IMR-90 (cell line): ENCODE data around the gene NAV2. TPM values are rescaled to one million over a fixed set of nuclear protein-coding genes. Genes with fewer than 3 reads are reported as not detected.

Source experiments
- ATAC-seq: fragments of 200-7000 bp; cut with Tn5 transposase; 2 replicates; pipeline ENCODE4 v1.9.1; 2020; ENCODE audit warnings: low read depth, mild to moderate bottlenecking, moderate library complexity
- BruUV-seq: library from RNA; stranded (reverse); fragments of 400-500 nt; replicated peaks from 2 replicates; lab custom pipeline; 2021; lab: Mats Ljungman, UMichigan
- CTCF ChIA-PET: fragments of 300-600 bp; formaldehyde crosslinking; extraction: SDS; loops from one replicate; lab custom pipeline; 2021; ENCODE audit warnings: antibody characterized with exemption; lab: Yijun Ruan, JAX
- POLR2A ChIA-PET: fragments of 300-600 bp; sonication (Branson Sonifier 250); formaldehyde crosslinking; loops from one replicate; lab custom pipeline; 2022; ENCODE audit warnings: antibody characterized with exemption; ENCODE audit not compliant: unreplicated experiment; lab: Charles Lee
- DNase-seq: peaks from one replicate; pipeline ENCODE4 v3.0.0; 2013
- H2AFZ ChIP-seq: replicated peaks from 2 replicates; pipeline ENCODE3; 2013; ENCODE audit warnings: low read length, mild to moderate bottlenecking; ENCODE audit not compliant: poor library complexity
- H2AK5ac ChIP-seq: 2 replicates; pipeline ENCODE4 v1.6.1; 2013; ENCODE audit warnings: low read depth, low read length, inconsistent platforms
- H2AK9ac ChIP-seq: replicated peaks from 2 replicates; pipeline ENCODE3; 2013; ENCODE audit warnings: mild to moderate bottlenecking, low read depth, low read length, moderate library complexity; ENCODE audit not compliant: poor library complexity
- H2BK120ac ChIP-seq: 2 replicates; pipeline ENCODE4 v1.6.1; 2013; ENCODE audit warnings: low read depth, low read length, inconsistent platforms
- H2BK15ac ChIP-seq: 3 replicates; pipeline ENCODE4 v1.6.1; 2013; ENCODE audit warnings: low read depth, low read length, inconsistent platforms
- H2BK20ac ChIP-seq: 2 replicates; pipeline ENCODE4 v1.6.1; 2013; ENCODE audit warnings: low read depth, mild to moderate bottlenecking, inconsistent platforms, low read length, moderate library complexity
- H2BK5ac ChIP-seq: 2 replicates; pipeline ENCODE4 v1.6.1; 2013; ENCODE audit warnings: mild to moderate bottlenecking, low read depth, low read length, inconsistent platforms; ENCODE audit not compliant: poor library complexity, severe bottlenecking
- H3K14ac ChIP-seq: replicated peaks from 2 replicates; pipeline ENCODE4 v1.6.1; 2013; ENCODE audit warnings: low read depth, low read length, inconsistent platforms
- H3K18ac ChIP-seq: 2 replicates; pipeline ENCODE4 v1.6.1; 2013; ENCODE audit warnings: low read depth, low read length, control low read depth
- H3K23ac ChIP-seq: 2 replicates; pipeline ENCODE4 v1.6.1; 2013; ENCODE audit warnings: low read depth, low read length, inconsistent platforms
- H3K27ac ChIP-seq: 2 replicates; pipeline ENCODE4 v1.5.1; 2013; ENCODE audit warnings: mild to moderate bottlenecking, control low read depth, low read length; ENCODE audit not compliant: insufficient read depth
- H3K27me3 ChIP-seq: 2 replicates; pipeline ENCODE4 v1.6.1; 2013; ENCODE audit warnings: low read length; ENCODE audit not compliant: control insufficient read depth, insufficient read depth
- H3K36me3 ChIP-seq: 2 replicates; pipeline ENCODE4 v1.6.1; 2013; ENCODE audit warnings: low read length, mixed read lengths; ENCODE audit not compliant: control insufficient read depth, insufficient read depth
- H3K4ac ChIP-seq: 2 replicates; pipeline ENCODE4 v1.6.1; 2013; ENCODE audit warnings: low read depth, low read length, inconsistent platforms
- H3K4me1 ChIP-seq: 2 replicates; pipeline ENCODE4 v1.6.1; 2013; ENCODE audit warnings: low read length, mixed read lengths; ENCODE audit not compliant: control insufficient read depth, insufficient read depth
- H3K4me2 ChIP-seq: 2 replicates; pipeline ENCODE4 v1.6.1; 2013; ENCODE audit warnings: low read depth, mild to moderate bottlenecking, control low read depth, low read length, moderate library complexity
- H3K4me3 ChIP-seq: 2 replicates; pipeline ENCODE4 v1.5.1; 2013; ENCODE audit warnings: low read depth, mild to moderate bottlenecking, control low read depth, low read length, moderate library complexity; ENCODE audit not compliant: insufficient read depth
- H3K56ac ChIP-seq: 2 replicates; pipeline ENCODE4 v1.6.1; 2013; ENCODE audit warnings: low read length, inconsistent platforms; ENCODE audit not compliant: insufficient read depth; ENCODE audit errors: extremely low read depth
- H3K79me1 ChIP-seq, 2 experiments: 2 replicates each; pipeline ENCODE4 v1.6.1; 2013; ENCODE audit warnings: low read length in 2 of 2, inconsistent platforms in 1 of 2, low read depth in 1 of 2
- H3K9ac ChIP-seq: 2 replicates; pipeline ENCODE4 v1.6.1; 2013; ENCODE audit warnings: low read depth, low read length, control low read depth
- H3K9me1 ChIP-seq: 2 replicates; pipeline ENCODE4 v1.6.1; 2013; ENCODE audit warnings: low read length, inconsistent platforms; ENCODE audit not compliant: insufficient read depth
- H3K9me3 ChIP-seq: 2 replicates; pipeline ENCODE4 v1.6.1; 2013; ENCODE audit warnings: low read length; ENCODE audit not compliant: control insufficient read depth, insufficient read depth
- H4K20me1 ChIP-seq: 2 replicates; pipeline ENCODE4 v1.6.1; 2013; ENCODE audit warnings: low read length, inconsistent platforms; ENCODE audit not compliant: insufficient read depth
- H4K5ac ChIP-seq: 2 replicates; pipeline ENCODE4 v1.6.1; 2013; ENCODE audit warnings: mild to moderate bottlenecking, low read depth, low read length, control low read depth
- H4K8ac ChIP-seq, 2 experiments: 2 replicates each; pipeline ENCODE4 v1.6.1; 2013; ENCODE audit warnings: low read depth in 2 of 2, low read length in 2 of 2, control low read depth in 1 of 2, inconsistent platforms in 1 of 2
- H4K91ac ChIP-seq: 2 replicates; pipeline ENCODE4 v1.6.1; 2013; ENCODE audit warnings: low read depth, low read length, inconsistent platforms; ENCODE audit not compliant: insufficient read depth
- BHLHE40 ChIP-seq: fragments of 150-350 bp; IDR thresholded peaks from 2 replicates; pipeline ENCODE4 v1.6.1; 2016; ENCODE audit warnings: mild to moderate bottlenecking, low read depth, low read length
- CEBPB ChIP-seq: IDR thresholded peaks from 2 replicates; pipeline ENCODE4 v1.6.1; 2012; ENCODE audit warnings: low read depth, low read length, improper control_type of control experiment
- CHD1 ChIP-seq: IDR thresholded peaks from 2 replicates; pipeline ENCODE4 v1.6.1; 2012; ENCODE audit warnings: low read depth, low read length, improper control_type of control experiment
- CTCF ChIP-seq: conservative IDR thresholded peaks from 2 replicates; pipeline ENCODE4 v1.5.1; 2012; ENCODE audit warnings: mild to moderate bottlenecking, low read depth, low read length, improper control_type of control experiment
- FOS ChIP-seq: fragments of 150-350 bp; IDR thresholded peaks from 2 replicates; pipeline ENCODE4 v1.6.1; 2016; ENCODE audit warnings: low read depth, low read length
- MAFK ChIP-seq: IDR thresholded peaks from 2 replicates; pipeline ENCODE4 v1.6.1; 2012; ENCODE audit warnings: low read depth, low read length, improper control_type of control experiment
- MAZ ChIP-seq: IDR thresholded peaks from 2 replicates; pipeline ENCODE4 v1.6.1; 2012; ENCODE audit warnings: low read depth, mild to moderate bottlenecking, low read length, improper control_type of control experiment, moderate library complexity, borderline replicate concordance
- NFE2L2 ChIP-seq: fragments of 150-350 bp; IDR thresholded peaks from 2 replicates; pipeline ENCODE4 v1.6.1; 2016; ENCODE audit warnings: low read depth, mild to moderate bottlenecking, low read length
- POLR2A ChIP-seq: IDR thresholded peaks from 2 replicates; pipeline ENCODE4 v1.6.1; 2012; ENCODE audit warnings: mild to moderate bottlenecking, low read depth, low read length
- RAD21 ChIP-seq: IDR thresholded peaks from 2 replicates; pipeline ENCODE4 v1.6.1; 2012; ENCODE audit warnings: low read length, improper control_type of control experiment
- RCOR1 ChIP-seq: IDR thresholded peaks from 2 replicates; pipeline ENCODE4 v1.6.1; 2012; ENCODE audit warnings: mild to moderate bottlenecking, low read length, improper control_type of control experiment; ENCODE audit not compliant: insufficient replicate concordance
- RFX5 ChIP-seq: IDR thresholded peaks from 2 replicates; pipeline ENCODE4 v1.8.0; 2012; ENCODE audit warnings: low read depth, mild to moderate bottlenecking, low read length, moderate library complexity
- SMC3 ChIP-seq: fragments of 150-350 bp; IDR thresholded peaks from 2 replicates; pipeline ENCODE4 v1.6.1; 2016; ENCODE audit warnings: low read depth, mild to moderate bottlenecking, antibody characterized with exemption, low read length, moderate library complexity
- USF2 ChIP-seq: fragments of 150-350 bp; IDR thresholded peaks from 2 replicates; pipeline ENCODE4 v1.6.1; 2017; ENCODE audit warnings: mild to moderate bottlenecking, antibody characterized with exemption, low read length, low read depth
- WGBS, 2 experiments: methylation state at CpG; one replicate each; pipeline versions ENCODE4 v1.1.5 to v1.1.7; 2013; ENCODE audit warnings: missing lambda C conversion rate in 2 of 2; ENCODE audit not compliant: insufficient read length in 1 of 2; ENCODE audit errors: extremely low coverage in 2 of 2; 5-methylcytosine and 5-hydroxymethylcytosine counted together
- dilution Hi-C: fragments of 300-500 bp; cut with HindIII; formaldehyde crosslinking; loops from one replicate; pipeline ENCODE4 v1.14.3; 2018; ENCODE audit warnings: low sequenced_read_pairs; ENCODE audit not compliant: unreplicated experiment
- in situ Hi-C: fragments of 300-500 bp; cut with MboI; formaldehyde crosslinking; loops from 3 replicates; pipeline ENCODE4 v1.14.3; 2019; ENCODE audit warnings: low sequenced_read_pairs, inconsistent platforms, mixed read lengths
- intact Hi-C: fragments of 100-400 bp; cut with micrococcal nuclease; formaldehyde crosslinking; loops from 2 replicates; pipeline ENCODE4 v1.10.0; 2022
- polyA plus RNA-seq, 3 experiments: library from polyadenylated mRNA; depleted of rRNA; stranded (reverse); fragments of >200 nt; gene quantifications; 2 replicates each; pipeline ENCODE4 v1.2.3, GENCODE V29; 2012; ENCODE audit warnings: low replicate concordance in 1 of 3
- total RNA-seq: library from RNA; depleted of rRNA; stranded (reverse); fragments of >200 nt; gene quantifications from 2 replicates; pipeline ENCODE4 v1.2.3, GENCODE V29; 2012

Gene NAV2
- total and polyA plus RNA-seq, 2 of the 4 experiments (the other 2 are of a cell fraction) = 4.5 to 12.6 TPM

GRCh38 chr11:19789835-19790710 lies 77.4 kb downstream of the NAV2 start:
- no peak overlapping the region for H3K56ac ChIP-seq
- no peak overlapping the region for H2BK20ac ChIP-seq
- no peak overlapping the region for H2AK9ac ChIP-seq
- no peak overlapping the region for H4K5ac ChIP-seq
- no TSS peak for BruUV-seq
- H2BK15ac ChIP-seq = no peak overlapping the region
- H3K9ac ChIP-seq = no peak overlapping the region
- TF ChIP-seq MAZ (no peak), USF2 (no peak), FOS (no peak), MAFK (no peak), RCOR1 (no peak), RFX5 (no peak), CEBPB (no peak), NFE2L2 (no peak), RAD21 (no peak), CTCF (no peak), CHD1 (no peak), BHLHE40 (no peak), POLR2A (no peak), SMC3 (no peak)
- WGBS, 2 experiments = 67% methylated on average over 3 of the region's 10 CpGs; no CpG with 5 or more reads in 1 of the 2 experiments
- no peak overlapping the region for H3K27ac ChIP-seq
- dilution Hi-C loops (no loop called here), intact Hi-C loops (no loop called here), in situ Hi-C loops (no loop called here)
- no peak overlapping the region for H3K4ac ChIP-seq
- H3K14ac ChIP-seq = no peak overlapping the region
- peak; percentile 29 for ATAC-seq
- no peak overlapping the region for H3K4me3 ChIP-seq
- H3K23ac ChIP-seq = no peak overlapping the region
- CTCF ChIA-PET = interaction anchor here (1.3 kb wide), 1 partner anchor 13 kb away, joined by 5 read pairs; no protein-coding TSS in a partner anchor
- no peak overlapping the region for H2BK5ac ChIP-seq
- no peak overlapping the region for H4K8ac ChIP-seq
- H2BK120ac ChIP-seq = no peak overlapping the region
- peaks cover 47 to 54% of the 10 kb centered on the region in 2 experiments for H3K79me1 ChIP-seq
- H3K18ac ChIP-seq = no peak overlapping the region
- no peak overlapping the region for H4K91ac ChIP-seq
- H3K36me3 ChIP-seq = peaks cover 2% of the 10 kb centered on the region
- H3K9me3 ChIP-seq = no peaks in the 10 kb centered on the region
- H3K27me3 ChIP-seq = no peaks in the 10 kb centered on the region
- peaks cover 48% of the 10 kb centered on the region for H4K20me1 ChIP-seq
- no peak overlapping the region for H2AFZ ChIP-seq
- DNase-seq = peak; percentile 34
- H2AK5ac ChIP-seq = no peak overlapping the region
- no peaks in the 10 kb centered on the region; the same call in 1 of the 2 replicates for H3K9me1 ChIP-seq
- no peak overlapping the region for H3K4me2 ChIP-seq
- 0 out of 2 replicates have a peak, but pooled peaks cover 1% of the 10 kb centered on the region for H3K4me1 ChIP-seq
- POLR2A ChIA-PET = no interaction called here
